GM21390 (cell line): ENCODE data around the gene STX5.
"Not testable (repeated sequence)": the region's sequence is repeated elsewhere in the genome, so short reads cannot be mapped to it uniquely, and the experiment has no call there.

ENCODE experiments used
- ATAC-seq: cut with Tn5 transposase; IDR thresholded peaks from one replicate; pipeline ENCODE4 v1.9.1; 2021; ENCODE audit not compliant: unreplicated experiment

Gene STX5

GRCh38 chr11:62831520-62832335, at the start of gene STX5:
TSS of gene STX5 (minus strand) at chr11:62832051. CDS start at chr11:62831243, 808 bp downstream.
- ATAC-seq, result peak; percentile 73

- peak; percentile 74 for ATAC-seq
These were observed 49.1 kb upstream of the STX5 start, which contains the start of gene SLC3A2 for GRCh38 chr11:62880803-62881578. TSS of gene SLC3A2 (plus strand) at chr11:62880896. CDS start at chr11:62881024, 128 bp downstream.

DNA sequence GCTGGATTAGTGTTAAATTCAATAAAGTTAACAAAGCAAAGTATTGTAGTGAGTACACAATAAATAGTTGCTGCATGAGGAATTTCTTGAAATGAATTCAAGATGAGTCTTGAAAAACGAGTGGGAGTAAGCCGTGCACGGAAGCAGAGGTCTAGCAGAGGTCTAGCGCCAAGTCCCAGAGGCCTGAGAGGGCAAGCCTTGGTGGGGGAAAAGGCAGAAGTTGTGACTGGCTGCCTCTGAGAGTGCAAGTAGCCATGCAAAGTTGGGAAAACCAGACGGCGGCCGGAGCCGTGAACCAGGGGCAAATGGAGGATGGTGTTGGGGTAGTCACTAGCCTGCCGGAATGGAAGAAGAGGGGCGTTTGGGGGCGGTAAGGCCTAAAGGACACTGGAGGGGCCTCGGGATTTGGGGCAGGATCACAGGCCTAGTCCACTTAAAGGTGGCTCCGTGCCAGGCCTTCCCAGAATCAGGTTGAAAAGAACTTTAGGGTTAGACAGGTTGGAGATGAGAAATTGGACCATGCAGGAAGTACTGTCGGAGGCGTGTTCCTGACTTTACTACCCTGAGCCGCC, 48.5 kb upstream of the STX5 start:
- peak; percentile 11 for ATAC-seq

GRCh38 chr11:62879235-62879978, 47.6 kb upstream of the STX5 start:
- no peak for ATAC-seq

GRCh38 chr11:62876712-62877111, 44.9 kb upstream of the STX5 start:
- no peak for ATAC-seq

DNA sequence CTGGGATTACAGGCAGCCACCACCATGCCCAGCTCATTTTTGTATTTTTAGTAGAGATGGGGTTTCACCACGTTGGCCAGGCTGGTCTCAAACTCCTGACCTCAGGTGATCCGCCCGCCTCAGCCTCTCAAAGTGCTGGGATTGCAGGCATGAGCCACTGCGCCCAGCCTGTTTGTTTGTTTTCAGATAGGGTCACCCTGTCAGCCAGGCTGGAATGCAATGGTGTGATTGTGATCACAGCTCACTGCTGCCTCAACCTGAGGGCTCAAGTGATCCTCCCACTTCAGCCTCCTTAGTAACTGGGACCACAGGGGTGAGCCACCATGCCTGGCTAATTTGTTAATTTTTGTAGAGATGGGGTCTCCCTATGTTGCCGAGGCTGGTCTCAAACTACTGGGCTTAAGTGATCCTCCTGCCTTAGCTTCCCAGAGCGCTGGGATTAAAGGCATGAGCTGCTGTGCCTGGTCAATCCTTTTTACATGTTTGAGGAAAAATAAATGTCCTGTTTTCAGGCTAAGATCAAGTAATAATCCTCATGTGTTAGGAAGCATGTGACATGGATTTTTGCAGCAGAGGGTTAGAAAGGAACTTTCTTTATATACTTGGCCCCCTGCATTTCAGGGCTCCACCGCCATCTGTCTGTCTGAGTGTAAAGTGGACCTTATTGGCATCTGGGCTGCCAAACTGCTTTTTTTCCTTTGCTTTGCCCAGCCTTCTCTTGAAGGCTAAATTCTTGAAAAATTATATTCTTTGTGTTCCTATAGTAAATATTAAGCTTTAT, 44.0 kb upstream of the STX5 start:
- ATAC-seq, result no peak

DNA sequence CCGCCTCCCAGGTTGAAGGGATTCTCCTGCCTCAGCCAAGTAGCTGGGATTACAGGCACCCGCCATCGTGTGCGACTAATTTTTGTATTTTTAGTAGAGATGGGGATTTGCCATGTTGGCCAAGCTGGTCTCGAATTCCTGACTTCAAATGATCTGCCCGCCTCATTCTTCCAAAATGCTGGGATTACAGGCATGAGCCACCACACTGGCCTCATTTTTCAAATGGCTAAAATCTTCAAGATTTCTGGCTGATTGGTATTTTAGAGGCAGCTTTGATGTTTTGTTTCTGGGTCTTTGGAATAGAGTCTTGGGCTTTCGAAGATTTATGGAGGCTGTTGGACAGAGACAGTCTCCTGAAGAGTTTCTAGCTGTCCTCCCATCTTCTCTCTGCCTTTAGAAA, 43.0 kb upstream of the STX5 start:
- ATAC-seq, result no peak

DNA sequence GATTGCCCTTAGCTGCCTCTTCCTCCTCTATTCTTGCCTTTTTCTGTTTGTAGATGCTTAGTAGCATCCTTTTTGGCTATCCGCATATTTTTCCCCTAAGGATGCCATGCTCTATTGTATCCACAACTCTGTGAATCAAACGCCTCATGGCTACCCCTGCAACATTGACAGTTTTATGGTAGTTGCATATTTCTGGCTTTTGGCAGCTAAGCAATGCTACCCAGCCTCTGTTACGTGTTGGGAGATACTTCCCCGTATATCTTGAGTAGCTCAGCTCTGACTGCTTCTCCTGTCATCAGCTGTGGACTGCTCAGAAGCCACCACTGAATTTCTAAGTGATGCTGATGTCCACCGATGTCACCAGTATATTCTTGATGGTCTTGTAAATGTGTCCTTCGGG, 33.8 kb upstream of the STX5 start:
- ATAC-seq, result no peak

GRCh38 chr11:62863687-62864335, 32.0 kb upstream of the STX5 start:
- ATAC-seq, result no peak

DNA sequence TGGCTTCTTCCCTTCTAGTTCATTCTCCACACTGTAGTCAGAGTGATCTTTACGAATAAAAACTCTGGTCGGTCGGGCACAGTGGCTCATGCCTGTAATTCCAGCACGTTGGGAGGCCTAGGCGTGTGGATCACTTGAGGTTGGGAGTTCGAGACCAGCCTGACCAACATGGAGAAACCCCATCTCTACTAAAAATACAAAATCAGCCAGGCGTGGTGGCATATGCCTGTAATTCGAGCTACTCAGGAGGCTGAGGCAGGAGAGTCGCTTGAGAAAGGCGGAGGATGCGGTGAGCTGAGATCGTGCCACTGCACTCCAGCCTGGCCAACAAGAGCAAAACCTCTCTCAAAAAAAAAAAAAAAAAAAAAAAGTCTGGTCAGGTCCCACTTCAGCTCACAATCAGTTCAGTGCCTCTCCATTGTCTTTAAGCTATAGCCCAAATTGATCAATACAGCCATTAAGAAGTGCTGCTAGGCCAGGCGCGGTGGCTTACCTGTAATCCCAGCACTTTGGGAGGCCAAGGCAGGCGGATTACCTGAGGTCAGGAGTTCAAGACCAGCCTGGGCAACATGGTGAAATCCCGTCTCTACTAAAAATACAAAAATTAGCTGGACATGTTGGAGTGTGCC, 29.8 kb upstream of the STX5 start:
- ATAC-seq, result not testable (repeated sequence)

- ATAC-seq, result no peak
These were observed 29.1 kb upstream of the STX5 start for GRCh38 chr11:62860835-62861563.

GRCh38 chr11:62859281-62859703, 27.4 kb upstream of the STX5 start:
- ATAC-seq, result not testable (repeated sequence)

DNA sequence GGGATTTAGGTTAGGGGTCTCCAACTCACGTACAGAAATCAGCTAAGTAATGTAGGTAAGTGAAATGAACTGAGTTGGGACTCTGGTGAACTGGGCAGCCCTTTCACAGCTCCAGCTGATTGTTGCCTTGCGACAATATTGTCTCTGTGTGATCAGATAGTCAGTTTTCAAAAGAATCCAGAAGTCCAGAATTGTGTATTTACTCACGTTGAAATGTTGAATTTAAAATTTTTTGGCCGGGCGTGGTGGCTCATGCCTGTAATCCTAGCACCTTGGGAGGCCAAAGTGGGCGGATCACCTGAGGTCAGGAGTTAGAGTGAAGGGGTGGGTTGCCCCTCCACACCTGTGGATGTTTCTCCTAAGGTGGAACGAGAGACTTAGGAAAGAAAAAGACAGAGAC, 26.4 kb upstream of the STX5 start:
- ATAC-seq, result no peak

DNA sequence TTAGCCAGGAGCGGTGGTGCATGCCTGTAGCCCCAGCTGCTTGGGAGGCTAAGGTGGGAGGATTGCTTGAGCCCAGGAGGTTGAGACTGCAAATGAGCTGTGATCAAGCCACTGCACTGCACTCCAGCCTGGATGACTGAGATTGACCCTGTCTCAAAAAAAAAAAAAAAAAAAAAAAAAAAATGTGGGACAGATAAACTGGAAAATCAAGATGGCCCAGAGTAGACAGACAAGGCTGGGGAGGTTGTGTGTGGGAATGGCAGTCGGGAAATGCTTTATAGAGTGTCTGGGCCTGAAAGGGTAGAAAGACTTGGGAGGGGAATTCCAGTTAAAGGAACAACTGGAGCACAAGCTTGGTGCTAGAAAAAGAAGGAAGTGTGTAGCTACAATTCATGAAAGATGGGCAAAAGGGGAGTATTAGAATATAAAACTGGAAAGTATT, 25.7 kb upstream of the STX5 start:
- no peak for ATAC-seq

GRCh38 chr11:62856333-62856895, 24.6 kb upstream of the STX5 start:
- no peak for ATAC-seq

DNA sequence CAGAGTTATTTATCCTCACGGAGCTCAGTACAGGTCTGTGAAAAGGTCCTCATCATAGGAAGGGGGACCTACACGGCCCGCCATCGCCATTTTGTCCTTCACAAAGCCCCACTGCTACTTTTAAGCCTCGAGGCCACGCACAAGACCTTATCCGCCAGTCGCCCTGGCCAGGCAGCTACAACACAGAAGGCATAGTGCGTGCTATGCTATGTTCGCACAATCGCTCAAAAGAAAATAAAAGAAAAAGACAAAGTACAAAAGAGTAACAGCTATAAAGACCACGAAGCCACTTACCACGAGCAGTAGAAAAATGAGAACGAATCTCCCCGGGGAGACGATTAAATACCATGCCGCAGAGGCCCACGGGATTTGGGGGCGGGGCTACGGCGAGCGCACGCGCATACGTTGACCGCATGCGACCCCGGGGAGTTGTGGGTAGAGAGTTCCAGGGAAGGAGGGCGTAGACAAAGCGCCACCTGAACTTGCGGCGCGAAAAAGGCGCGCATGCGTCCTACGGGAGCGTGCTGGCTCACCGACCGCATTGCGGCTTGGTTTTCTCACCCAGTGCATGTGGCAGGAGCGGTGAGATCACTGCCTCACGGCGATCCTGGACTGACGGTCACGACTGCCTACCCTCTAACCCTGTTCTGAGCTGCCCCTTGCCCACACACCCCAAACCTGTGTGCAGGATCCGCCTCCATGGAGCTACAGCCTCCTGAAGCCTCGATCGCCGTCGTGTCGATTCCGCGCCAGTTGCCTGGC, 23.9 kb upstream of the STX5 start:
- peak; percentile 78 for ATAC-seq

- no peak for ATAC-seq
These were observed 23.1 kb upstream of the STX5 start for GRCh38 chr11:62854825-62855570.
